Activated T-helper 9 cell treated with anti-CD3 and anti-CD28 coated beads, Interleukin-2, amount 50 U/mL, for 16 hours (primary cell): Measurements from ENCODE around the gene LIPE.

Experiments
- DNase-seq: peaks from one replicate; pipeline ENCODE4 v3.0.0-alpha.2; 2020; ENCODE audit warnings: low read depth

The LIPE gene

GRCh38 chr19:42411581-42412178, 15.5 kb downstream of the LIPE start:
- DNase-seq, result no peak

DNA sequence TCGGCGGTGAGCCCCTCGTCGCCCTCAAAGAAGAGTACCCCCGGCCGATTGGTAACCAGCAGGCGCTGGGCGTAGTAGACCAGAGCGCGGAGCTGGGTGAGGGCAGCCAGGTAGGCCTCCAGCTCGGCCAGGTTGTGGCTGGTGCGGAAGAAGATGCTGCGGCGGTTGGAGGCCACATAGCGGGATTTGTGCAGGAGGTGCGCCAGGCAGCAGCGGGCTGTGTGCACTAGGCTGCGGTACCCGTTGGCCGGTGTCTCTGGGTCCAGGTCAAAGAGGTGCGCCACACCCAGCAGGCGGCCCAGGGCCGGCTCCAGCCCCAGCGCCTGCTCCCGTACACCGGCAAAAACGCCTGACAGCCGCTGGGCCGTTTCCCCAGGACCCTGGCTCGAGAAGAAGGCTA, 16.8 kb downstream of the LIPE start:
- DNase-seq, result no peak

- no peak for DNase-seq
These were observed 17.7 kb downstream of the LIPE start for GRCh38 chr19:42409477-42409876.

DNA sequence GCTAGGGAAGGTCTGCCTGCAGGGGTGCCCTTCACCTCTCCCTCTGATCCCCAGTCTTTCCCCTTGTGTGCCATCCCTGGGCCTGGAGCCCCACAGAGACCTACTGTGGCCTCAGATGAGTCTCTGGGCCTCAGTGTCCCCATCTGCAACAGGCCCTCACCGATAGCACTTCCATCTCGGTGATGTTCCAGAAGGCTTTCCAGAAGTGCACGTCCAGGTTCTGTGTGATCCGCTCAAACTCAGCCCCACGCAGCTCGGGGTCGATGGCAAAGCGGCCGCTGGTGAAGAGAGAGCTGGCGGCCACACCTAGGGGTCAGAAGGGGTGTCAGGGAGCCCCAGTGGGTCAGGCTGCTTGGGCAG, 19.4 kb downstream of the LIPE start:
- no peak for DNase-seq

GRCh38 chr19:42407085-42407815, 19.9 kb downstream of the LIPE start:
- no peak for DNase-seq

DNA sequence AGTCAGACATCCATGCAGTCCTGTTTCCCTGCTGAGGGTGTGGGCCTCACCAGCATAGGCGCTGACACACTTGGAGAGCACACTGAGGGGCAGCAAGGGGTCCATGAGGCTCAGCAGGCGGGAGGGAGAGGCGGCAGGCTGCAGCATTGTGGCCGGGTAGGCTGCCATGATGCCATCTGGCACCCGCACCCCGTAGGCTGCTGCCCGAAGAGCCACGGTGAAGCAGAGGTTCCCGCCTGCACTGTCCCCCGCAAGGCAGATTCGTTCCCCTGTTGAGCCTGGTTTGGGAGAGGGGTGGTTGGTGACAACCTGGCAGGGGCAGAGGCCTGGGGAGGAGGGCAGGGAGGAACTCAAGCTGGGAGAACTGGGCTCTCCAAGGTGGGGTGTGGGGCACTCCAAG, 21.1 kb downstream of the LIPE start:
- no peak for DNase-seq

GRCh38 chr19:42403586-42403985, 23.6 kb downstream of the LIPE start:
- DNase-seq, result no peak

GRCh38 chr19:42402376-42403116, 24.6 kb downstream of the LIPE start:
- no peak for DNase-seq

GRCh38 chr19:42401365-42402303, 25.6 kb downstream of the LIPE start:
- DNase-seq, result peak; percentile 62

DNA sequence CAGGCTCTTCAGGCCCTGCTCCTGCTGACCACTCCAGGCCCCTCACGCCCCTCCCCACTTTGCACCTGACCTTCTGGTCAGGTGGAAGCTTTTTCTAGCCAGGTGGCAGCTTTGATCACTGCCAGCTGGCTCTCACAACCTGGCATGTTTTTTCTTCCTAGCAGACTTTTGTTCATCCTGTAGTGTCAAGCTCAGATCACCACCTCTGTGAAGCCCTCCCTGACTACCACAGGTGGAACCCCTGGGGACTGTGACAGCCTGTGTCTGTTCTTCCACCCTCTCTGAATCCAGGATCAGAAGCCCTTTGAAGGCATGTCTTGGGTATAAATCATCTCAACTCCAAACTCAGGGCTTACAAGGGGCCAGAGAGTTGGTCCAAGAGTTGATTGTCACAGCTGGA, 26.8 kb downstream of the LIPE start:
- no peak for DNase-seq

- DNase-seq, result no peak
These were observed 29.7 kb downstream of the LIPE start for GRCh38 chr19:42397263-42398166.

DNA sequence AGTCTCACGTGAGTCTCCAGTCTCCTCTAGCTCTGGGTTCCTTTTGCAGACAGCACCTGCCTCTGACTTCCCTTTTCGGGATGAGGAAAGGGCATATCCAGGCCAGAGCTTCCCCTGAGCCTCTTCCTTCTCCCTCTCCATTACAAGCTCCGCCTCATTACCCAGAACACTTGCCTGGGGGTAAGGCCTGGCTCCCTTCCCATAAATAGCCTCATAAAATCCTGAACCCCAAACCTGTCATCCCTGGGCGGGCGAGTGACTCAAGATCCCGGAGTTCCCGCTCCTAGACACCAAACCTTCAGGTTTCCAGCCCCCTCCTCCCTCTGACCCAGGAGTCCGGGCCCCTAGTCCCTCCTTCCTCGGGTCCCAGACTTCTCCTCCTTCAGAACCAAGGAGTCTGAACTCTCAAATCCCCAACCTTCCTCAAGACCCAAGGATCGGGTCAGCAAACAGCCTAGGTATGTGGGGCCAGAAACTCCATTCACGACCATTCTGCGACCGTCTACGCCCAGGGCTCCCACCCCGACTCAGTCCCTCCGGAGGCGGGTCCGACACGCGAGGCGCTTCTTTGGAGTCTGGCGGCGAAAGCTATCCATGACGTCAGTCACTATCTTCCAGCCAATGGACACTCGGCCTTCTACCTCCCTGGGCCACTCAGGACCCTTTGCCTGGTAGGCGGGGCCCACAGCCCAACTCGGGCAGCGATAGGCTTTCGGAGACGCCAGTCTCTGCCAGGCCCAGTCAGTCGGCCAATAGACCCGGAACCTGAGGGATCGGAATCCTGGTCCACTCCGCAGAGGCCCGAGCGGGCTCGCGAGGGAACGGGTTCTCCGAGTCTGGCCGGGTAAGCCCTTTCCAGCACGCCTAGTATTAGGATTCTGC, 30.6 kb downstream of the LIPE start:
- peak; percentile 88 for DNase-seq

GRCh38 chr19:42394751-42395150, 32.4 kb downstream of the LIPE start:
- no peak for DNase-seq

- DNase-seq, result no peak
These were observed 35.0 kb downstream of the LIPE start for GRCh38 chr19:42392165-42392564.

DNA sequence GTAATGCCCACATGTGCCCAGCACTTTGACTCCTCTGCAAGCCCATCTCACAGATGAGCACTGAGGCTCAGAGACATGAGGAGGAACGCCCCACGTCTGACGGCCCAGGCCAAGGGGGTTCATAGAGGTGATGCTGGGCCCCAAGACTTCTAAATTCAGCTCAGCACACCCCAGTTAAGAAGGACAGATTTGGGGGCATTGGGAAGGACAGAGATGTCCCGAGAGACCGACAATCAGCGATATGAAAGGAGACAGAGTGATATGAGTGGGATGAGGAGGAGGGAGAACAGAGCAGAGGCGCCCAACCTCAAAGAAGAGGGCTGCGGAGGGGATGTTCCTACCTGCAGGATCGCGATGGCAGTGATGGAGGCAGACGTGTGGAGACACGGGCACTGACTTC, 37.3 kb downstream of the LIPE start, which contains the start of gene CNFN:
Gene CNFN, minus strand, starts transcription at position 399 of the 400 bp plus-strand sequence. CDS start 1,260 bp downstream, outside the sequence.
- no peak for DNase-seq

DNA sequence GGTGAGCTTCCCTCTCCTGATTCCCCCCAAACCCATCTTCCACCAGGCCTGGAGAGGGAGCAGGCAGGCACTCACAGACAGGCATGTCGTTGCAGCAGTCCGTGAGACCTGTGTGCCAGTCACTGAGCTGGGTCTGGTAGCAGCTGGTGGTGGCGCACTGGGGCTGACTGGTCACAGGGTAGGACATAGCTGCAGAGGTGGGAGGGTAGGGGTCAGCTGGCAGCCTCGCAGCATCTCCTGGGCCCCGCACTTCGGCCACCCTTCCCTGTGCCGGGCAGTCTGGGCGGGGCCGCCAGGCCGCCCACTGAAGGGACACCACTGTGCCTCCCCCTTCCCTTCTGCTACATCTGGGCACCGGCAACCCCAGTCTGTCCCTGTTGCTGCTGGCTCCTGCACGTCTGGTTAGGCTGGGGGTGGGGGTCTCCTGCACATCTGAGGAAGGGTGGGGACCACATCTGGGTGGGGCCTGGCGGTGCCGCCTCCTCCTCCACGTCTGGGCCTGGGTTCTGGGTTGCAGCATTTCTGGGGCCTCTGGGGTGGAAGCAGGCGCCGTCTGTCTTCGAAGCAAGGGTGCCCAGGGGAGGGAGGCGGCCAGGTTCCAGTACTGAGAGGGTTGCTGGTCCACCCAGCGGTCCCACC, 38.2 kb downstream of the LIPE start:
- DNase-seq, result no peak

GRCh38 chr19:42386974-42387707, 40.0 kb downstream of the LIPE start:
- peak; percentile 54 for DNase-seq

GRCh38 chr19:42380155-42380554, 47.0 kb downstream of the LIPE start:
- no peak for DNase-seq
